HepG2 (cell line): ENCODE data around the gene NOC4L. TPM values are rescaled to one million over a fixed set of nuclear protein-coding genes. Genes with fewer than 3 reads are reported as not detected.

Experiments used
- ATAC-seq: fragments of 200-7000 bp; cut with Tn5 transposase; 3 replicates; pipeline ENCODE4 v1.9.1; 2020; ENCODE audit warnings: mild to moderate bottlenecking, moderate library complexity
- BruUV-seq: library from RNA; stranded (reverse); fragments of 400-500 nt; replicated peaks from 2 replicates; lab custom pipeline; 2021; lab: Mats Ljungman, UMichigan
- CTCF ChIA-PET: fragments of 300-600 bp; formaldehyde crosslinking; extraction: SDS; loops from one replicate; lab custom pipeline; 2021; ENCODE audit warnings: low total read pairs, inconsistent platforms, low intra/inter-chr PET ratio; lab: Yijun Ruan, JAX
- POLR2A ChIA-PET: fragments of 350-600 bp; sonication (Branson Sonifier 250); formaldehyde crosslinking; loops from one replicate; lab custom pipeline; 2020; ENCODE audit warnings: antibody characterized with exemption, inconsistent platforms; lab: Yijun Ruan, JAX
- DNase-seq: peaks from one replicate; pipeline ENCODE4 v3.0.0-alpha.2; 2015; ENCODE audit warnings: low spot score
- FAIRE-seq: peaks from 3 replicates; lab custom pipeline; 2011; peaks lifted over from hg19 to GRCh38; lab: Jason Lieb, UNC
- H2AFZ ChIP-seq: one replicate; pipeline ENCODE4 v1.6.1; 2011; ENCODE audit warnings: low read length, inconsistent platforms
- H3K27ac ChIP-seq: fragments of 300-600 bp; 3 replicates; pipeline ENCODE4 v1.8.0; 2011; ENCODE audit warnings: mixed run types, mild to moderate bottlenecking, mixed read lengths, low read length, inconsistent platforms; ENCODE audit not compliant: insufficient read depth; ENCODE audit errors: extremely low read length
- H3K27me3 ChIP-seq, 2 experiments: fragments of 200-600 bp in 1 of 2; 2 replicates in 1 of 2; 3 replicates in 1 of 2; pipeline versions ENCODE4 v1.6.0 to v1.8.0; 2011; ENCODE audit warnings: low read length in 2 of 2, mild to moderate bottlenecking in 2 of 2, moderate library complexity in 2 of 2, inconsistent platforms in 1 of 2; ENCODE audit not compliant: insufficient read depth in 2 of 2, control insufficient read depth in 1 of 2
- H3K36me3 ChIP-seq, 2 experiments: fragments of 200-600 bp in 1 of 2; replicated peaks in 1 of 2; 2 replicates in 1 of 2; 3 replicates in 1 of 2; pipeline versions ENCODE4 v1.5.1 to v1.8.0; 2011; ENCODE audit warnings: low read length in 2 of 2, inconsistent platforms in 1 of 2; ENCODE audit not compliant: insufficient read depth in 2 of 2, control insufficient read depth in 1 of 2
- H3K4me1 ChIP-seq: 2 replicates; pipeline ENCODE4 v1.5.1; 2012; ENCODE audit warnings: low read length, inconsistent platforms; ENCODE audit not compliant: insufficient read depth
- H3K4me2 ChIP-seq: 2 replicates; pipeline ENCODE4 v1.6.0; 2011; ENCODE audit warnings: low read depth, low read length, inconsistent platforms
- H3K4me3 ChIP-seq, 3 experiments: fragments of 200-600 bp in 1 of 3; sonication (generic), shearing (Covaris generic) in 1 of 3; replicated peaks in 1 of 3; 2 replicates each; pipeline ENCODE4 v1.5.1; 2011 to 2016; ENCODE audit warnings: low read length in 3 of 3, inconsistent platforms in 2 of 3, low read depth in 2 of 3, mild to moderate bottlenecking in 2 of 3, control low read depth in 1 of 3, mixed read lengths in 1 of 3; ENCODE audit not compliant: insufficient read depth in 1 of 3
- H3K79me2 ChIP-seq: one replicate; pipeline ENCODE4 v1.6.1; 2011; ENCODE audit warnings: low read length, inconsistent platforms; ENCODE audit not compliant: insufficient read depth
- H3K9ac ChIP-seq: 2 replicates; pipeline ENCODE4 v1.6.0; 2011; ENCODE audit warnings: mild to moderate bottlenecking, low read depth, low read length, inconsistent platforms; ENCODE audit not compliant: insufficient read depth
- H3K9me3 ChIP-seq: 2 replicates; pipeline ENCODE4 v1.5.1; 2012; ENCODE audit warnings: mild to moderate bottlenecking, low read length
- H4K20me1 ChIP-seq: 2 replicates; pipeline ENCODE4 v1.6.0; 2011; ENCODE audit warnings: inconsistent platforms, mild to moderate bottlenecking, low read length, moderate library complexity; ENCODE audit not compliant: insufficient read depth
- CBX5 ChIP-seq: sonication (generic); formaldehyde crosslinking; IDR thresholded peaks from 2 replicates; pipeline ENCODE4 v1.4.0; 2020; ENCODE audit warnings: missing genetic modification reagents, borderline replicate concordance
- RCOR2 ChIP-seq: IDR thresholded peaks from 2 replicates; pipeline ENCODE4 v1.6.1; 2016; ENCODE audit warnings: missing biosample characterization, missing genetic modification reagents
- YY1 ChIP-seq: IDR thresholded peaks from 2 replicates; pipeline ENCODE4 v1.6.1; 2011; ENCODE audit warnings: low read length, low read depth, moderate library complexity, mild to moderate bottlenecking; ENCODE audit not compliant: insufficient read depth, insufficient replicate concordance
- ZNF101 ChIP-seq: sonication (generic); formaldehyde crosslinking; IDR thresholded peaks from 2 replicates; pipeline ENCODE4 v1.4.0; 2020; ENCODE audit warnings: mild to moderate bottlenecking, low read depth, missing genetic modification reagents, borderline replicate concordance
- ZNF256 ChIP-seq: sonication (generic); formaldehyde crosslinking; conservative IDR thresholded peaks from 2 replicates; pipeline ENCODE4 v1.4.0; 2020; ENCODE audit warnings: missing genetic modification reagents
- ZNF501 ChIP-seq: sonication (generic); formaldehyde crosslinking; IDR thresholded peaks from 2 replicates; pipeline ENCODE4 v1.5.1; 2020; ENCODE audit warnings: mild to moderate bottlenecking, moderate library complexity, missing genetic modification reagents
- ZNF672 ChIP-seq: sonication (generic); formaldehyde crosslinking; IDR thresholded peaks from 2 replicates; pipeline ENCODE4 v1.8.1; 2022; ENCODE audit warnings: missing genetic modification reagents
- ZSCAN5A ChIP-seq: sonication (generic); formaldehyde crosslinking; IDR thresholded peaks from 2 replicates; pipeline ENCODE4 v1.8.0; 2022; ENCODE audit warnings: mild to moderate bottlenecking, missing genetic modification reagents, borderline replicate concordance
- WGBS: methylation state at CpG from one replicate; pipeline ENCODE4 v1.1.6; 2017; ENCODE audit warnings: low lambda C conversion rate; 5-methylcytosine and 5-hydroxymethylcytosine counted together
- in situ Hi-C: cut with HindIII; loops from 2 replicates; pipeline ENCODE4 v1.10.0; 2017; ENCODE audit warnings: low pct_unique_long_range_greater_than_20kb; ENCODE audit not compliant: extremely low pct_ligation_motif_present
- intact Hi-C: fragments of 100-400 bp; cut with micrococcal nuclease; formaldehyde crosslinking; loops from one replicate; pipeline ENCODE4 v1.10.0; 2022; ENCODE audit not compliant: unreplicated experiment
- polyA plus RNA-seq, 8 experiments: library from polyadenylated mRNA; depleted of rRNA in 3 of 8; stranded (reverse) in 7 of 8; unstranded in 1 of 8; fragments of >200 nt; fragmentation: Illumina TruSeq in 4 of 8; extraction: Trizol in 4 of 8; gene quantifications; 2 replicates each; pipeline versions ENCODE4 v1.2.1 to v1.2.3, GENCODE V29; 2011 to 2016; ENCODE audit warnings: low read depth in 4 of 8, missing spikeins in 1 of 8, mixed read lengths in 1 of 8; ENCODE audit not compliant: insufficient read depth in 1 of 8
- total RNA-seq, 5 experiments: library from RNA; depleted of rRNA; stranded (reverse); fragments of >200 nt; fragmentation: Illumina TruSeq; extraction: Trizol; gene quantifications; 2 replicates each; pipeline ENCODE4 v1.2.3, GENCODE V29; 2016; ENCODE audit warnings: low read depth in 1 of 5

Gene NOC4L
- total and polyA plus RNA-seq, 2 of the 13 experiments (the other 11 are each of a cell fraction or from before 2014, with no cell fraction given): 4.3 to 14.6 TPM

DNA sequence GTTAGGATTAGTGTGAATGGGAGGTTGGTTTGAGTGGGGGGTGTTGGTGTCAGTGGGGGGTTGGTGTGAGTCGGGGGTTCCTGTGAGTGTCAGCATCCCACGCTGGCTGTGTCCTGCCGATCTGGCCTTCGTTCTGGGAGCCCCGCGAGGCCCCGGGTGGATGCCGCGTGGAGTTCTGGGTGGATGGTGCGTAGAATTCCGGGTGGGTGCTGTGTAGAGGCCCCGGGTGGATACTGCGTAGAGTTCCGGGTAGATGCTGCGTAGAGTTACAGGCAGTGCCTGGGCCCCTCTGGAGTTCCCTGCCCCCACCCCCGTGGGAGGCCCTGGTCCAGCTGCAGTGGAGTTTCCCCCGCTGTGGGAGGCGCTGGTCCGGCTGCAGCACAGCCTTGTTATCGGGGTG is 8.7 kb downstream of the NOC4L start:
- CTCF ChIA-PET: interaction anchor here (1.8 to 3.3 kb wide), 2 partner anchors 66 to 189 kb away, joined by 10 to 31 read pairs; no protein-coding TSS in a partner anchor
- DNase-seq: no peak
- Histone ChIP-seq H3K4me2 (no peak overlapping the region), H3K4me3 (no peak overlapping the region), H4K20me1 (peaks cover 3% of the 10 kb centered on the region; the same call in 1 of the 2 replicates), H3K79me2 (no peaks in the 10 kb centered on the region), H3K36me3 (peaks cover 0 to 2% of the 10 kb centered on the region in 2 experiments; a peak in 2 of 5 replicates), H3K9me3 (no peaks in the 10 kb centered on the region), H3K27me3 (no peaks in the 10 kb centered on the region), H3K4me1 (peaks cover 14% of the 10 kb centered on the region), H3K27ac (no peak overlapping the region), H3K9ac (no peak overlapping the region), H2AFZ (no peak overlapping the region)
- FAIRE-seq: no peak
- in situ Hi-C loops (no loop called here), intact Hi-C loops (no loop called here)
- ATAC-seq: no peak
- BruUV-seq: no TSS peak
- TF ChIP-seq ZNF101 (CRISPR knock-in tag) (no peak), YY1 (no peak), CBX5 (CRISPR knock-in tag) (no peak), ZSCAN5A (CRISPR knock-in tag) (no peak), RCOR2 (CRISPR knock-in tag) (no peak), ZNF256 (no peak), ZNF672 (no peak), ZNF501 (CRISPR knock-in tag) (no peak)
- POLR2A ChIA-PET: no interaction called here
- 91% methylated on average over 16 of the region's 20 CpGs for WGBS
